GM19467 (cell line): ENCODE data around the gene OR5A2.
A peak's percentile ranks its signal among the peaks of the same experiment; 100 is the strongest.
"Not testable (repeated sequence)": the region's sequence is repeated elsewhere in the genome, so short reads cannot be mapped to it uniquely, and the experiment has no call there.

ENCODE experiments used
- ATAC-seq: cut with Tn5 transposase; IDR thresholded peaks from one replicate; pipeline ENCODE4 v1.9.1; 2021; ENCODE audit warnings: mild to moderate bottlenecking, moderate library complexity; ENCODE audit not compliant: unreplicated experiment

Gene OR5A2

DNA sequence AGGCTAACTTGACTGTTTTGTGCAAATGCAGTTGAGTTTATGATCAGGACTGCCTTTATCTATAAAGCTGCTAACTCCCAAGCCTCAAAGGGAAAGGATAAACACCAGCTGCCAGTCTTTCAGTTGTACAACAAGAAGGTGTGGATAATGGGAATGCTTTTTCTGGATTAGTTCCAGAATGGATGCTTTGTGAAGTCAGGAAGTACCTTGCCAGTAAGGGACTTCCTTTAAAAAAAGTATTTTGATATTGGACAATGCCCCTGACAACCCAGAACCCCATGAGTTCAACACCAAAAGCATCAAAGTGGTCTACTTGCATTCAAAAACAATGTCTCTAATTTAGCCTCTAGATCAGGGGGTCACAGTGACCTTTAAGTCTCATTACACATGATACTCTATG lies 32.0 kb downstream of the OR5A2 start:
- no peak for ATAC-seq

DNA sequence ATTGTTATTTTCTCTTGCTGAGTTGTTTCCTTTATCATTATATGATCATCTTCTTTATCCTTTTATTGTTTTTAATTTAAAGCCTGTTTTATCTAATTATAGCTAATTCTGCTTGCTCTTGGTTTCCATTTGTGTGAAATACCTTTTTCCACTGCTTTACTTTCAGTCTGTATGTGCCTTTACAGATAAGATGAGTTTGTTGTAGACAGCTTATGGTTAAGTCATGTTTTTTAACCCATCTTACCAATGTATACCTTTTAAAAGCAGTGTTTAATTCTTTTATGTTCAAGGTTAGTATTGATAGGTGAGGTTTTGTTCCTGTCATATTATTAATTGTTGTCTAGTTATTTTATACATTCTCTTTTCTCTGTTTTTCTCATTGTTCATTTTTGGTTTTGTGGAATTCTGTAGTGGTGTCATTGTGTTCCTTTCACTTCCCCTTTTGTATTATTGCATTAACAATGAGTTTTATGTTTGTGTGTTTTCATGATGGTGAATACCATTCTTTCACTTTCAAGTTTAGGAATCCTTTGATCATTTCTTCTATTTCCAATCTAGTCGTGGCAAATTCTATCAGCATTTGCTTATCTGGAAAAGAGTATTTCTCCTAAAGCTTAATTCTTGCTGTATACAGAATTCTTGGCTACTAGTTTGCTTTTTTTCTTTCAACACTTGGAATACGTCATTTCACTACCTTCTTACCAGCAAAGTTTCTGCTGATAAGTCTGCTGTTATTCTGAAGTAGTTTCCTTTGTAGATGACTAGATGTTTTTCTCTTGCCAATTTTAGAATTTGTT lies 45.8 kb downstream of the OR5A2 start:
- ATAC-seq: peak; percentile 78

DNA sequence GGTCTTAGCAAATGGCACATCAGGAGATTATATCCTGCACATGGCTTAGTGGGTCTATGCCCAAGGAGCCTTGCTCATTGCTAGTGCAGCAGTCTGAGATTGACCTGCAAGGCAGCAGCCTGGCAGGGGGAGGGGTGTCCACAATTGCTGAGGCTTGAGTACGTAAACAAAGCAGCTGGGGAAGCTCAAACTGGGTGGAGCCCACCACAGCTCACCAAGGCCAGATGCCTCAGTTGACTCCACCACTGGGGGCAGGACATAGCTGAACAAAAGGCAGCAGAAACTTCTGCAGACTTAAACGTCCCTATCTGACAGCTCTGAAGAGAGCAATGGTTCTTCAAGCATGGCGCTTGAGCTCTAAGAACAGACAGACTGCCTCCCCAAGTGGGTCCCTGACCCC lies 53.9 kb downstream of the OR5A2 start:
- ATAC-seq: not testable (repeated sequence)

DNA sequence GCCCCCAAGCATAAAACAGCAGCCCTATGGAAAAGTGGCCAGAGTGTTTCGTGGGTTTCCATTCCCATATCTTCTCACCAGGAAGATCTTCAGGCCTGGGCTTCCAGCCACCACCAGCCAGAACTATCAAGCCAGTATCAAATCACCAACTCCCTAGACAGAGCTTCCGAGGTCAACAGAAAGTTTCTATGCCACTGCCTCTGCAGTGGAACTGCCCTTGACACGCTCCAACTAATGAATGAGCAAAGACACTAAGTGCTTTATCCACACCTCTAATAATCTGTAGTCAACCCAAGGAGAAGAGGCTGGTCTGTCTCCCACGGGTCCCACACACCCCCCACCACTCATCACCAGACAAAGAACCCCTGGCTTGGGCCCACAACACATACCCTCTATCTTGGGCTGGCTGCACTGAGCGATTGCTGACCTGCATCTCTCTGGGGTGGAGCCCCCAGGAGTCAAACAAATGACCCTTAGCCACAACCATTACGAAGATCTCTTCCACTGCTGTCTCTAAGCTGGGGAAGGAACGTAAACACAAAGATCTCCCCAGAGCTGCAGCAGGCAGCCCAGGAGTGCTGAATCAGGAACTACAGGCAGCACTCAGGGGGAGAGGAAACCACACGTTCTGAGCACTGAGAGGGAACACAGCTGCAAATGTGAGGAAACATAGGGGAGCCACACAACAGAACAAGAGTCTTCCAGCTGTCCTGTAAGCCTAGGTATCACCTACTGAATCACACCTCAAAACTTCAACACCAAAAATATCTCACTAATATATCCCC lies 57.8 kb downstream of the OR5A2 start:
- no peak for ATAC-seq
